Gastroesophageal sphincter (tissue), 3 donors: ENCODE data around the gene VSTM4.

ENCODE experiments used
- CTCF ChIP-seq, 4 experiments: fragments of 200-600 bp in 2 of 4; fragments of 450-650 bp in 2 of 4; sonication (generic) in 1 of 4; IDR thresholded peaks; one replicate each; pipeline ENCODE4 v1.5.1; 2017 to 2019; ENCODE audit warnings: antibody characterized with exemption in 4 of 4, mild to moderate bottlenecking in 2 of 4, moderate library complexity in 2 of 4
- POLR2A ChIP-seq, 2 donors: fragments of 450-650 bp; IDR thresholded peaks; one replicate each; pipeline ENCODE4 v1.6.1; 2017; ENCODE audit warnings: antibody characterized with exemption in 2 of 2, mild to moderate bottlenecking in 2 of 2, moderate library complexity in 1 of 2

DNA sequence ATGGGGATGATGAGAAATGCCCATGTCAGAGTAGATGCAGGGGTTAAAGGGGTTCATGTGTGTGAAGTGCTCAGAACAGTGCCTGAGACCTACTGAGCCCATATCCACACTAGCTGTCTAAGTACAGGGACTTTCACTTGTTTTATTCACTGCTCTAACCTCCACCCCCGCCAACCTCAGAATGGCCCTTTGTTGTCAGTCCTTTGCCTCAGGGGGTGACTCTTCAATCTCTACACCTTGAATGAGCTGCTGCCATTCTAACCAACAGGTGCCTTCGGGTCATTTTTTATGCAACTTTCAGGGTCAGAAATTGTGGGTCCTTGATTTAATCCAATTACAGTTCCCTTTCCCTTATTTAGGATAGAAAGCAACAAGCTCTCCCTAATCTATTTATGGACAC lies 26.2 kb downstream of the VSTM4 start:
- no peak for TF ChIP-seq POLR2A (IDR thresholded peaks at IDR 0.05)
- no peak for TF ChIP-seq CTCF (IDR thresholded peaks at IDR 0.05)
